HepG2 (cell line): Measurements from ENCODE around the gene ELF1. TPM values are rescaled to one million over a fixed set of nuclear protein-coding genes. Genes with fewer than 3 reads are reported as not detected.

ENCODE experiments used
- ARNT ChIP-seq: fragments of 450-650 bp; IDR thresholded peaks from 2 replicates; pipeline ENCODE4 v1.6.1; 2017
- BORCS8-MEF2B ChIP-seq: sonication (generic); formaldehyde crosslinking; IDR thresholded peaks from 2 replicates; pipeline ENCODE4 v1.8.0; 2022; ENCODE audit warnings: mild to moderate bottlenecking, missing genetic modification reagents
- DNMT3B ChIP-seq: conservative IDR thresholded peaks from 2 replicates; pipeline ENCODE4 v1.6.1; 2016; ENCODE audit warnings: missing biosample characterization, control low read depth
- HDAC1 ChIP-seq: sonication (generic); formaldehyde crosslinking; IDR thresholded peaks from 2 replicates; pipeline ENCODE4 v1.5.1; 2020; ENCODE audit warnings: mild to moderate bottlenecking, missing genetic modification reagents
- HNRNPUL1 ChIP-seq: fragments of 200-400 bp; formaldehyde crosslinking; IDR thresholded peaks from 2 replicates; pipeline ENCODE4 v1.6.1; 2017; ENCODE audit warnings: low read depth, mild to moderate bottlenecking, low read length, moderate library complexity
- KDM1A ChIP-seq: IDR thresholded peaks from 2 replicates; pipeline ENCODE4 v1.6.1; 2016; ENCODE audit warnings: missing compliant biosample characterization
- MEIS1 ChIP-seq: sonication (generic); formaldehyde crosslinking; IDR thresholded peaks from 2 replicates; pipeline ENCODE4 v1.9.0; 2021; ENCODE audit warnings: mild to moderate bottlenecking, missing genetic modification reagents, moderate library complexity, borderline replicate concordance
- MTA1 ChIP-seq: sonication (generic); formaldehyde crosslinking; IDR thresholded peaks from 2 replicates; pipeline ENCODE4 v1.4.0; 2020; ENCODE audit warnings: missing genetic modification reagents, mild to moderate bottlenecking, borderline replicate concordance
- NFE2L2 ChIP-seq: fragments of 150-350 bp; IDR thresholded peaks from 2 replicates; pipeline ENCODE4 v1.6.1; 2014; ENCODE audit warnings: low read length
- SNAPC4 ChIP-seq: sonication (generic); formaldehyde crosslinking; IDR thresholded peaks from 2 replicates; pipeline ENCODE4 v1.4.0; 2020; ENCODE audit warnings: mild to moderate bottlenecking, missing genetic modification reagents
- TCF7 ChIP-seq: sonication (generic); IDR thresholded peaks from 2 replicates; pipeline ENCODE4 v1.6.1; 2016; ENCODE audit warnings: antibody characterized with exemption, low read depth
- U2AF1 ChIP-seq: fragments of 200-400 bp; formaldehyde crosslinking; optimal IDR thresholded peaks from 2 replicates; pipeline ENCODE3; 2017; ENCODE audit warnings: mild to moderate bottlenecking, low read depth, low read length
- ZNF33A ChIP-seq: sonication (generic); formaldehyde crosslinking; IDR thresholded peaks from 2 replicates; pipeline ENCODE4 v1.5.1; 2020; ENCODE audit warnings: missing genetic modification reagents, mild to moderate bottlenecking, moderate library complexity, borderline replicate concordance
- ZNF362 ChIP-seq: sonication (generic); formaldehyde crosslinking; IDR thresholded peaks from 2 replicates; pipeline ENCODE4 v1.4.0; 2020; ENCODE audit warnings: missing genetic modification reagents, mild to moderate bottlenecking, borderline replicate concordance
- ZNF652 ChIP-seq: IDR thresholded peaks from 2 replicates; pipeline ENCODE4 v1.6.1; 2016; ENCODE audit warnings: low read depth, borderline replicate concordance
- ZNF784 ChIP-seq: sonication (generic); formaldehyde crosslinking; IDR thresholded peaks from 2 replicates; pipeline ENCODE4 v1.5.1; 2020; ENCODE audit warnings: missing genetic modification reagents, mild to moderate bottlenecking, borderline replicate concordance
- ZNF878 ChIP-seq: sonication (generic); formaldehyde crosslinking; IDR thresholded peaks from 2 replicates; pipeline ENCODE4 v1.8.1; 2023; ENCODE audit warnings: mild to moderate bottlenecking, missing genetic modification reagents, moderate library complexity
- polyA plus RNA-seq, 8 experiments: library from polyadenylated mRNA; depleted of rRNA in 3 of 8; stranded (reverse) in 7 of 8; unstranded in 1 of 8; fragments of >200 nt; fragmentation: Illumina TruSeq in 4 of 8; extraction: Trizol in 4 of 8; gene quantifications; 2 replicates each; pipeline versions ENCODE4 v1.2.1 to v1.2.3, GENCODE V29; 2011 to 2016; ENCODE audit warnings: low read depth in 4 of 8, missing spikeins in 1 of 8, mixed read lengths in 1 of 8; ENCODE audit not compliant: insufficient read depth in 1 of 8
- total RNA-seq, 5 experiments: library from RNA; depleted of rRNA; stranded (reverse); fragments of >200 nt; fragmentation: Illumina TruSeq; extraction: Trizol; gene quantifications; 2 replicates each; pipeline ENCODE4 v1.2.3, GENCODE V29; 2016; ENCODE audit warnings: low read depth in 1 of 5
- TF ChIP-seq, protein P1 (sequence below): IDR thresholded peaks from 2 replicates; pipeline ENCODE4 v1.6.1; 2016; ENCODE audit warnings: mild to moderate bottlenecking, missing biosample characterization, missing genetic modification reagents
- TF ChIP-seq, protein P2 (sequence below): IDR thresholded peaks from 2 replicates; pipeline ENCODE4 v1.6.1; 2016; ENCODE audit warnings: low read depth, borderline replicate concordance
- TF ChIP-seq, protein P3 (sequence below): sonication (generic); formaldehyde crosslinking; IDR thresholded peaks from 2 replicates; pipeline ENCODE4 v1.4.0; 2020; ENCODE audit warnings: missing genetic modification reagents

Gene ELF1
- total and polyA plus RNA-seq, 2 of the 13 experiments (the other 11 are each of a cell fraction or from before 2014, with no cell fraction given): 24.6 to 71.5 TPM

DNA sequence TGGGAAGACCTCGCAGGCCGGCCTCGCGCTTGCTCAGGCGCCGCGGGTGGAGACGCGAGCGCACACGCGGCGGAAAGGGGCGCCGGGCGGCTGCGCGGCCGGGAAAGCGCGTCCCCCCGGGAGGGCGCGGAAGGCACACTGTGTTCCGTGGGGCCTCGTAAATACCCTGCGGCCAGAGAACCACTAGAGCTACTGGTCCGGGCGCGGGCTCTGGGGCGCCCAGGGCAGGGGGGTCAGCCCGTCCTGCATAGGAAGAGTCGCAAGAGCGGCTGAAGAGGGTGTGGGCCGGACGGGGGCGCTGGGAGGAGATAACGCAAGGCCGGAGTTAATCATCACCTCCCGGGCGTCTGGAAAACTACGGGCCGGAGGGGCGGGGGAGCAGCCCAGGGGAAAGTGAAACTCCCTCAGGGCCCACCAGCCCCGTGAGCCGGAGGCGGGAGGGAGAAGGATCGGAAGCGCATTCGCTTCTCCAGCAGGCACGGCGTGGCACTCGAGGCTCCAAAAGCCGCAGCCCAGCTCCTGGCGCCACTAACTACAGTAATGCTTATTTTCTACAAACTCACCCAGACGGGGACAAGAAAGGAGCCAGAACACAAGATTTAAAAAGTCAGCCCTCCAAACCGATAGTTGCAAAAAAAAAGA, 41.1 kb upstream of the ELF1 start (continued):
- TF ChIP-seq, protein P1, sequence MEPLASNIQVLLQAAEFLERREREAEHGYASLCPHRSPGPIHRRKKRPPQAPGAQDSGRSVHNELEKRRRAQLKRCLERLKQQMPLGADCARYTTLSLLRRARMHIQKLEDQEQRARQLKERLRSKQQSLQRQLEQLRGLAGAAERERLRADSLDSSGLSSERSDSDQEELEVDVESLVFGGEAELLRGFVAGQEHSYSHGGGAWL (CRISPR knock-in tag): peak; percentile 69
- TF ChIP-seq, protein P2, sequence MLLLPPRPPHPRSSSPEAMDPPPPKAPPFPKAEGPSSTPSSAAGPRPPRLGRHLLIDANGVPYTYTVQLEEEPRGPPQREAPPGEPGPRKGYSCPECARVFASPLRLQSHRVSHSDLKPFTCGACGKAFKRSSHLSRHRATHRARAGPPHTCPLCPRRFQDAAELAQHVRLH (CRISPR knock-in tag): peak; percentile 81; the same call in 1 of the 2 replicates
- TF ChIP-seq MEIS1 (CRISPR knock-in tag) (peak; percentile 79), HNRNPUL1 (peak; percentile 72), U2AF1 (peak; percentile 79), NFE2L2 (no peak), BORCS8-MEF2B (CRISPR knock-in tag) (peak; percentile 56), ARNT (no peak), MTA1 (CRISPR knock-in tag) (peak; percentile 55; the same call in 1 of the 2 replicates), DNMT3B (CRISPR knock-in tag) (no peak), TCF7 (no peak), ZNF878 (0 out of 2 replicates have a peak, but pooled peaks have one; percentile 7), HDAC1 (CRISPR knock-in tag) (peak; percentile 50; the same call in 1 of the 2 replicates), ZNF784 (no peak), ZNF362 (no peak; the same call in 1 of the 2 replicates), ZNF652 (CRISPR knock-in tag) (peak; percentile 30; the same call in 1 of the 2 replicates), ZNF33A (CRISPR knock-in tag) (no peak), KDM1A (no peak), SNAPC4 (CRISPR knock-in tag) (0 out of 2 replicates have a peak, but pooled peaks have one; percentile 66)
- TF ChIP-seq, protein P3, sequence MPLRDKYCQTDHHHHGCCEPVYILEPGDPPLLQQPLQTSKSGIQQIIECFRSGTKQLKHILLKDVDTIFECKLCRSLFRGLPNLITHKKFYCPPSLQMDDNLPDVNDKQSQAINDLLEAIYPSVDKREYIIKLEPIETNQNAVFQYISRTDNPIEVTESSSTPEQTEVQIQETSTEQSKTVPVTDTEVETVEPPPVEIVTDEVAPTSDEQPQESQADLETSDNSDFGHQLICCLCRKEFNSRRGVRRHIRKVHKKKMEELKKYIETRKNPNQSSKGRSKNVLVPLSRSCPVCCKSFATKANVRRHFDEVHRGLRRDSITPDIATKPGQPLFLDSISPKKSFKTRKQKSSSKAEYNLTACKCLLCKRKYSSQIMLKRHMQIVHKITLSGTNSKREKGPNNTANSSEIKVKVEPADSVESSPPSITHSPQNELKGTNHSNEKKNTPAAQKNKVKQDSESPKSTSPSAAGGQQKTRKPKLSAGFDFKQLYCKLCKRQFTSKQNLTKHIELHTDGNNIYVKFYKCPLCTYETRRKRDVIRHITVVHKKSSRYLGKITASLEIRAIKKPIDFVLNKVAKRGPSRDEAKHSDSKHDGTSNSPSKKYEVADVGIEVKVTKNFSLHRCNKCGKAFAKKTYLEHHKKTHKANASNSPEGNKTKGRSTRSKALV (CRISPR knock-in tag): peak; percentile 44; the same call in 1 of the 2 replicates
